ENCODE data around the gene RP9. TPM values are rescaled to one million over a fixed set of nuclear protein-coding genes. Genes with fewer than 3 reads are reported as not detected.

RP9 gene
- total RNA-seq, 2 experiments from 2014 or later, result 12.8 to 13.6 TPM

GRCh38 chr7:33048257-33048656 is 60.9 kb downstream of the RP9 start:
- DNase-seq, result no peak
- no peak for ATAC-seq (ENCODE audit: low read depth)
- H3K4me3 Mint-ChIP-seq, result no peak overlapping the region
- POLR2A ChIA-PET, result interaction anchor here (1.5 kb wide), 1 partner anchor 8 kb away, joined by 3 read pairs; no protein-coding TSS in a partner anchor
- no peaks in the 10 kb centered on the region for H3K36me3 Mint-ChIP-seq
- H3K27me3 Mint-ChIP-seq, result no peaks in the 10 kb centered on the region
- no peaks in the 10 kb centered on the region for H3K9me3 Mint-ChIP-seq
- H3K4me1 Mint-ChIP-seq, result peaks cover 31% of the 10 kb centered on the region
- no peak overlapping the region for H3K27ac Mint-ChIP-seq

GRCh38 chr7:33044986-33045385 is 64.2 kb downstream of the RP9 start:
- H3K9me3 Mint-ChIP-seq, result no peaks in the 10 kb centered on the region
- DNase-seq, result no peak
- H3K27ac Mint-ChIP-seq, result no peak overlapping the region
- peaks cover 26% of the 10 kb centered on the region for H3K4me1 Mint-ChIP-seq
- no peaks in the 10 kb centered on the region for H3K27me3 Mint-ChIP-seq
- ATAC-seq (ENCODE audit: low read depth), result no peak
- no peaks in the 10 kb centered on the region for H3K36me3 Mint-ChIP-seq
- POLR2A ChIA-PET, result no interaction called here
- no peak overlapping the region for H3K4me3 Mint-ChIP-seq

Other genes with a start within 250 kb of the RP9 start
- gene KBTBD2, start 217.6 kb downstream of the RP9 start, total RNA-seq, result 10 to 100 TPM; 41.3 to 45.4 TPM
- gene FKBP9, start 152.0 kb downstream of the RP9 start, total RNA-seq, result under 1 TPM; 0.37 to 0.83 TPM
- 10 to 100 TPM; 63.3 to 64.0 TPM for gene NT5C3A, start 46.6 kb downstream of the RP9 start, total RNA-seq
- gene BBS9, start 20.2 kb upstream of the RP9 start, total RNA-seq, result 10 to 100 TPM; 13.7 to 17.2 TPM